Gastrocnemius medialis (tissue), 4 donors: ENCODE results near the gene RIPOR3. TPM values are rescaled to one million over a fixed set of nuclear protein-coding genes. Genes with fewer than 3 reads are reported as not detected.

Experiments
- ATAC-seq, 2 donors: fragments of 150-250 bp; one replicate each; pipeline ENCODE4 v1.9.1; 2016
- DNase-seq, 2 donors: peaks; one replicate each; pipeline ENCODE4 v3.0.0-alpha.2; 2019
- H3K27ac ChIP-seq, 4 donors: fragments of 200-600 bp; sonication (generic); 1 replicate in 1 of 4; 2 replicates in 3 of 4; pipeline ENCODE4 v1.5.1; 2016 to 2018; ENCODE audit warnings: mild to moderate bottlenecking in 2 of 4, moderate library complexity in 1 of 4
- H3K27me3 ChIP-seq, 3 donors: fragments of 200-600 bp; sonication (generic) in 2 of 3; 1 replicate in 1 of 3; 2 replicates in 2 of 3; pipeline versions ENCODE4 v1.5.1 to v1.6.0; 2016 to 2019; ENCODE audit warnings: mild to moderate bottlenecking in 1 of 3, moderate library complexity in 1 of 3
- H3K36me3 ChIP-seq, 2 donors: fragments of 200-600 bp; sonication (generic) in 1 of 2; one replicate each; pipeline ENCODE4 v1.5.1; 2017 to 2018
- H3K4me1 ChIP-seq, 2 donors: fragments of 200-600 bp; sonication (generic) in 1 of 2; one replicate each; pipeline ENCODE4 v1.5.1; 2016 to 2017; ENCODE audit warnings: mild to moderate bottlenecking in 2 of 2
- H3K4me3 ChIP-seq, 4 donors: fragments of 200-600 bp; sonication (generic) in 3 of 4; 1 replicate in 1 of 4; 2 replicates in 3 of 4; pipeline ENCODE4 v1.5.1; 2016 to 2019; ENCODE audit warnings: mild to moderate bottlenecking in 2 of 4
- H3K9me3 ChIP-seq, 3 donors: fragments of 200-600 bp; sonication (generic) in 2 of 3; 1 replicate in 1 of 3; 2 replicates in 2 of 3; pipeline ENCODE4 v1.5.1; 2016 to 2019
- CTCF ChIP-seq, 5 experiments: fragments of 450-650 bp in 3 of 5; fragments of 200-600 bp in 2 of 5; sonication (generic) in 2 of 5; IDR thresholded peaks in 4 of 5; conservative IDR thresholded peaks in 1 of 5; 1 replicate in 4 of 5; 2 replicates in 1 of 5; pipeline ENCODE4 v1.5.1; 2016 to 2019; ENCODE audit warnings: antibody characterized with exemption in 5 of 5, mild to moderate bottlenecking in 3 of 5, moderate library complexity in 3 of 5
- POLR2A ChIP-seq, 2 donors: fragments of 450-650 bp; IDR thresholded peaks; one replicate each; pipeline ENCODE4 v1.6.1; 2017; ENCODE audit warnings: antibody characterized with exemption in 2 of 2, mild to moderate bottlenecking in 2 of 2, moderate library complexity in 2 of 2
- in situ Hi-C, 4 donors: fragments of 200-750 bp; cut with MboI; loops; one replicate each; pipeline versions ENCODE4 v1.15.0 to v1.8.0; 2017; ENCODE audit warnings: low sequenced_read_pairs in 4 of 4
- intact Hi-C: fragments of 100-400 bp; cut with DNase I; formaldehyde crosslinking; loops from one replicate; pipeline ENCODE4 v1.15.1; 2023; ENCODE audit warnings: low total_unique reads
- total RNA-seq, 4 donors: library from RNA; depleted of rRNA; stranded (reverse); fragments of >200 nt; gene quantifications; one replicate each; pipeline versions ENCODE4 v1.1.0 to v1.2.3, GENCODE V29; 2016

RIPOR3 gene
- total RNA-seq, 4 donors from 2014 or later: 5.3 to 12.5 (median 8.2) TPM

DNA sequence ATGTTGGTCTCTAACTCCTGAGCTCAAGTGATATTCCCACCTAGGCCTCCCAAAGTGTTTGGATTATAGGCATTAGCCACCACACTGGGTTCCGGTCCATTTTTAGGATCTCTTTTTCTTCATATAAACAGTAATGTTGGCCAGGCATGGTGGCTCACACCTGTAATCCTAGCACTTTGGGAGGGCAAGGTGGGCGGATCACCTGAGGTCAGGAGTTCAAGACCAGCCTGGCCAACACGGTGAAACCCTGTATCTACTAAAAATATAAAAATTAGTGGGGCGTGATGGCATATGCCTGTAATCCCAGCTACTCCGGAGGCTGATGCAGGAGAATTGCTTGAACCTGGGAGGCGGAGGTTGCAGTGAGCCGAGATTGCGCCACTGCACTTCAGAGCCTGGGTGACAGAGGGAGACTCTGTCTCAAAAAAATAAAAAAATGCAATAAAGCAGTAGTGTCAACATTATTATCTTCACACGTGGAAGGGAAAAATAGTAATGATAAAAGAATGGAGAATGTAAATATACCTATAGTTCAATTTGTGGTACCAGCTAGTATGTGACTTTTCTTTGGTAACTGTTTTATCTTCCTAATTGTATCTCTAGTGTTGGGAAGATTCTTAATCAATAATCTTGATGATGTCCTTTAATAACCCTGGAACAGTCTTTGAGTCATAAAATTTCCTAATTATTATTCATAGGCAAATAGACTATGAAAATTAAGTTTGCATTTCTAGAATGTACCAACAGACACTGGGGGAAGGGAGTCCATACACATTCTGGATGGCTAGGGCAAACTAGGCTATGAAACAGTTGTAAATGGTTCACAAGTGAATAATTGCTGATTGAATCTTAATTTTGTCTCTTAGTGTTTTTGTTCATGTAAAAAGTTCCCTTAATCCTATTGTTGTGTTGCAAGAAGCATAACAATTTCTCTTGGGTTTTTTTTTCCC lies 43.7 kb upstream of the RIPOR3 start:
- no peaks in the 10 kb centered on the region for H3K9me3 ChIP-seq
- H3K27me3 ChIP-seq: no peaks in the 10 kb centered on the region
- peaks cover 14 to 25% of the 10 kb centered on the region in 2 donors for H3K4me1 ChIP-seq
- H3K4me3 ChIP-seq: no peak overlapping the region
- in situ Hi-C loops: loop anchor here in 1 of 4 donors (25.0 kb wide), 1 partner anchor 248 kb away; no protein-coding TSS in a partner anchor
- no peaks in the 10 kb centered on the region for H3K36me3 ChIP-seq
- TF ChIP-seq CTCF (IDR thresholded peaks at IDR 0.05 in 4 of 5, conservative IDR thresholded peaks at IDR 0.05 in 1 of 5) (no peak), POLR2A (IDR thresholded peaks at IDR 0.05) (no peak)
- DNase-seq (no peak), ATAC-seq (no peak)
- H3K27ac ChIP-seq: no peak overlapping the region
- intact Hi-C loops: loop anchor here (10.0 kb wide), 1 partner anchor 220 kb away; the partner anchor contains the start of gene PTPN1

- H3K27me3 ChIP-seq: no peaks in the 10 kb centered on the region
- no peak overlapping the region for H3K4me3 ChIP-seq
- H3K9me3 ChIP-seq: no peaks in the 10 kb centered on the region
- no peak for DNase-seq
- in situ Hi-C loops: loop anchor here in 1 of 4 donors (25.0 kb wide), 1 partner anchor 246 kb away; no protein-coding TSS in a partner anchor
- no peak for ATAC-seq
- H3K27ac ChIP-seq: no peak overlapping the region
- TF ChIP-seq CTCF (IDR thresholded peaks at IDR 0.05 in 4 of 5, conservative IDR thresholded peaks at IDR 0.05 in 1 of 5) (no peak), POLR2A (IDR thresholded peaks at IDR 0.05) (no peak)
- intact Hi-C loops: loop anchor here (10.0 kb wide), 1 partner anchor 219 kb away; the partner anchor contains the start of gene PTPN1
- no peaks in the 10 kb centered on the region for H3K36me3 ChIP-seq
- H3K4me1 ChIP-seq: peaks cover 14 to 25% of the 10 kb centered on the region in 2 donors
Observed at GRCh38 chr20:50733644-50734349, 42.5 kb upstream of the RIPOR3 start.

GRCh38 chr20:50731930-50732690 lies 40.8 kb upstream of the RIPOR3 start:
- ATAC-seq: peak in 1 of 2 donors; percentile 3
- DNase-seq: no peak

More at GRCh38 chr20:50731930-50732690, 40.8 kb upstream of the RIPOR3 start:
- H3K36me3 ChIP-seq: no peaks in the 10 kb centered on the region
- H3K9me3 ChIP-seq: no peaks in the 10 kb centered on the region
- TF ChIP-seq POLR2A (IDR thresholded peaks at IDR 0.05) (no peak), CTCF (IDR thresholded peaks at IDR 0.05 in 4 of 5, conservative IDR thresholded peaks at IDR 0.05 in 1 of 5) (no peak)
- no peaks in the 10 kb centered on the region for H3K27me3 ChIP-seq
- peak overlapping the region; percentile 66 to 93 (median 72) for H3K4me3 ChIP-seq
- peaks cover 14 to 25% of the 10 kb centered on the region in 2 donors for H3K4me1 ChIP-seq
- intact Hi-C loops: loop anchor here (10.0 kb wide), 1 partner anchor 217 kb away; the partner anchor contains the start of gene PTPN1
- H3K27ac ChIP-seq: peak overlapping the region; percentile 82 to 92 (median 84)
- in situ Hi-C loops: loop anchor here in 1 of 4 donors (25.0 kb wide), 1 partner anchor 245 kb away; no protein-coding TSS in a partner anchor
